ENCODE measurements around the gene DCAF12.
A peak's percentile ranks its signal among the peaks of the same experiment; 100 is the strongest.
"Not testable (repeated sequence)": the region's sequence is repeated elsewhere in the genome, so short reads cannot be mapped to it uniquely, and the experiment has no call there.

Gene DCAF12

DNA sequence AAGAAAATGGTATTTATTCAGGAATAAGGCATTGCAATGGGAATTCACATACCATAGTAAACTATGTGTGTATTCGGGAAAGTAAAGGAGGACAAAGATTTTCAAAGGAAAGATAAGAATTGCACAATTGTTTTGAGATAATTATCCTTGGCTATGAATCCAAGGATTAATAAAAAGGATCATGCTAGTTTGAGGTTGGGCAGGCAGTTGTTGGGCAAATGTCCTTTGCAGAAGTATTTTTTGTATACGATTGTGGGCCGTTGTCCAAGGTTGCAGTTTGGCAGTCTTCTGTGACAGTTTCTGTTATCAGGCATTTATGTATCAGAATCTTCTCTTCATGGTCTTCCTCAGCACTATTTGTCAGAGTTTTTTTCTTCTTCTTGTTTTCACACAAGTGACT is 67.2 kb downstream of the DCAF12 start:
- no peak for DNase-seq

DNA sequence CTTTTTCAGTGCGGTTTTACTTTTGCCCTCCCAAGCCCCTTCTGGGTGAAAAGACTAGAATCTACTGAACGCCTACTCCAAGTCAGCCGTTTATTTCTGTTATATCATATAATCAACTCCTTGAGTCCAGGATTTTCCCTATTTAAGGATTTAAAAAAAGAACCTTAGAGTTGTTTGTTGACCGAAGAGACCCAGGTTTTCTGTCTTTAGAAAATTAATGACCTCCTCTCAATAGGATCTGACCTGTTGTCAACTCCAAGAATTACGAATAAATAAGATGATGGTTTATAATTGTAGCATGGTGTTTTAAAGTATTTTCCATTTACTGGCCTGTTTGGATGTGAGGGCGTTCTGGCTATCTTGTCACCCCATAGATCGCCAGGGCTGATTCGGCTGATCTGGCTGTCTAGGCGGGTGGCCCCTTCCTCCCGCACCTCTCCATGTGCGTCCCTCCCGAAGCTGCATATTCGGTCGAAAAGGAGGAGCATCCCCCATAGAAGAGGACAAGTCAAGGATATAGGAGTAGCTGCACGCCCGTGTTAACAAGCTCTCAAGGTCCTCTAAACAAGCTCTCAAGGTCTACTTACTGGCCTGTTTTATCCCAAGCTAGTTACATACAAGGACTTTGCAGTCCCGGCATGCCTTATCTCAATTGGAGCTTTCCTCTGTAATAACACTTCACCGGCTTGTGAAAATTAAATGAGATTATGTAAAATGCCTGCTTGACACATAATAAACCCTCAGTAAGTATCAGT is 76.7 kb downstream of the DCAF12 start:
- no peak for DNase-seq

DNA sequence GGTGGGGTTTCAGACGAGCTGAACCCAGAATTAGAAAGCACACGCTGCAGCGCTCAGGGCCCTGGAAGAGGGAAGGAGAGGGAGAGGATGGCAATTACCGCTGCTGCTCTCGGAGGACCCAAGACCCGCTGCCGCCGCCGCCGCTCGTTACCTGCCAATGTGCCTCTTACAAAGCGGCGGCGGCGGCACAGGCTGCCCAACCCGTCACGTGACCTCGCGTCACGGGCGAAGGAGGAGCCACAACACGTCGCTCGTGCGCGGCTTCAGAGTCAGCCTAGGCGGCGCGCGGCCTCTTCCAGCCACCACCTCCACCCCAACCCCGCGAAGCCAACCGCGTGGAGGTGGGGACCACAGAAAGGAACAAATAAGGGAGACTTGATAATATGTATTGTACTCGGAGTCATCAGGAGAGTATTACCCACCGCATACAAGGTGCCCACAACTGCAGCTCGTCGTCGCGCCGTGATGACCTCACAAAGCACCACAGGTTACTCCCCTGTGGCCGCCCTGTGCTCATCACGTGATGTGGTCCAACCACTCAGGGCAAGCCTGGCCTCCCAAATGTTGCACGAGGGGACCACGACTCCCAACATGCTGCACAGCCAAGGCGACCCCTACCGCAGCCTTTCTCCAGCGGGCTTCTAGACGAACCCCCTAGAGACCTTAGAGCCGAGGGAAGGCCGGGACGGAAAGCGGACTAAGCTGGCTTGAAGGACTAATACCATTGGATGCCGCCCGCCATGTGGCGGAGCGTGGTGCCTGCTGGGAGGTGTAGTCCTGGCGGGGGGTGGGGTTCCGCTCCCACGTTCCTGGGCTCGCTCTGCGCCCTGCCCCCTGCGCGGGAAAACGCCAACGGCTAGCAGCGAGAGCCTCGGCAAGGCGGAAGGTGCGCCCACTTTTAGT is 77.5 kb downstream of the DCAF12 start, which contains the start of gene UBAP2:
Gene UBAP2, minus strand, starts transcription at position 161 of the 903 bp plus-strand sequence. CDS start 31,739 bp downstream, outside the sequence.
- DNase-seq, result peak; percentile 94

GRCh38 chr9:34047864-34048726 is 78.4 kb downstream of the DCAF12 start:
- peak; percentile 37 for DNase-seq

DNA sequence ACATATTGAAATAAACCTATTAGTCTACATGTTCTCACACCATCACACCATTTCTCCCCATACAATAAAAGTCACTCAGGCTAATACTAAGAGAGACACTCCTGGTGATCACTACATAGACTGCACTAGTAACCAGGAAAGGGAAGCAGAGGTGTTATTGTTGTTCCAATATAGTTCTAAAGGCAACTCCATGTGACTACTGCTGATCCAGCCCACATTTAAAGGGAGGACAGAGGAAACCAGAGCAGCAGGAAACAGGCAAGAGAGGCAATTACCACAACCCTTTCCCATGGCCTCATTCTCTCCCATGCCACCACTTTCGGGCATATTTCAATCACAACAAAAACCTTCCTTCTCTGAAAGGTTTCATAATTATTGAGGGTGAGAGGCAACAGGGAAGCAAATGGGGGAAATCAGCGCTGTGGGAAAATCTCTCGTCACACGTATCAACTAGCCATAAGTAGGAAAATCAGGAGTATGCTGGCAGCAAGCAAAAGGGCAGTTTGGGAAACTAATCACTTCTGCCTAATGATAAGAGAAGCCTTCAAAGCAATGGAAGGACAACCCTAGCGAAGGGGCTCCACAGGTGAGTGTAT is 79.6 kb downstream of the DCAF12 start:
- DNase-seq, result no peak

DNA sequence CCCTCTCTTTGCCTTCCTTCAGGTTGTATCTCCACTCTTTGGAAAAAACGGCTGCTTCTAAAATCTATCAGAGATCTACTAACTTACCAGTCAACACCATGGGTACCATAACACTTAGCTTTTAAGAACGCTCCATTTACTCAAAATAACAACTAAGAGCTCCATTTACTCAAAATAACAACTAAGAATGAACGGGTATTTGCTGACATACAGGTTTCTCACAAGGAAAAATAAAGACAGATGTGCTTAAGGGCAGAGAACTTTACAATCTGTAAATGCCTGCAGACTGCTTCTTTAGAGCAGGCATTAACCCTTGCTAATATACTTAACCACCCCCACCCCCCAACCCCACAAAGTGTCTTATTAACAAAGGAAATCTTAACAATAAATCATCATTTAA is 80.6 kb downstream of the DCAF12 start:
- DNase-seq, result no peak

- DNase-seq, result not testable (repeated sequence)
Observed at GRCh38 chr9:34042074-34042473, 84.4 kb downstream of the DCAF12 start.

GRCh38 chr9:34038851-34039250 is 87.6 kb downstream of the DCAF12 start:
- DNase-seq, result not testable (repeated sequence)

DNA sequence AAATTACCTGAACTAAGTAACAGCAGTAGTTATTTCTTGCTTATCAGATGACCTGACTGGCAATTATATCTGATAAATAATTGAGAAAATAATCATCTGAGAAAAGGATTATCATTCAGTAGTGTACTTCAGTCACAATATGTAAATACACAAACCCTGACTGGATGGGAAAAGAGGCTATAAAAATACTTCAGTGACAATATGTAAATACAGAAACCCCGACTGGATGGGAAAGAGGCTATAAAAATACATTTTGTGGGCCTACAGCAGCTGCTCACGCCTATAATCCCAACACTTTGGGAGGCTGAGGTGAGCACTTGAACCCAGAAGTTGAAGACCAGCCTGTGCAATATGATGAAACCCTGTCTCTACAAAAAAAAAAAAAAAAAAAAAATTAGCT is 88.9 kb downstream of the DCAF12 start:
- DNase-seq, result no peak

- no peak for DNase-seq
Observed at GRCh38 chr9:34036625-34037024, 89.9 kb downstream of the DCAF12 start.
